Activated CD4-positive, alpha-beta T cell treated with anti-CD3 and anti-CD28 coated beads, Interleukin-2, amount 50 U/mL, for 1 hour (primary cell): Measurements from ENCODE around the gene PNN.
"Not testable (repeated sequence)": the region's sequence is repeated elsewhere in the genome, so short reads cannot be mapped to it uniquely, and the experiment has no call there.

Experiments
- DNase-seq: peaks from one replicate; pipeline ENCODE4 v3.0.0-alpha.2; 2020

The PNN gene

DNA sequence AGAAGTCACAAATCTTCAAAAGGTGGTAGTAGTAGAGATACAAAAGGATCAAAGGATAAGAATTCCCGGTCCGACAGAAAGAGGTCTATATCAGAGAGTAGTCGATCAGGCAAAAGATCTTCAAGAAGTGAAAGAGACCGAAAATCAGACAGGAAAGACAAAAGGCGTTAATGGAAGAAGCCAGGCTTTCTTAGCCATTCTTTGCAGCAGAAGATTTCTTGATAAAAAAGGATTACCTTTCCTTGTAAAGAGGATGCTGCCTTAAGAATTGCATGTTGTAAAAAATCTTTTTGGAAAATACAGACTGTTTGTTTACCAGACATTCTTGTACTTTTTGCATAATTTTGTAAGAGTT is 6.6 kb downstream of the PNN start:
- no peak for DNase-seq

DNA sequence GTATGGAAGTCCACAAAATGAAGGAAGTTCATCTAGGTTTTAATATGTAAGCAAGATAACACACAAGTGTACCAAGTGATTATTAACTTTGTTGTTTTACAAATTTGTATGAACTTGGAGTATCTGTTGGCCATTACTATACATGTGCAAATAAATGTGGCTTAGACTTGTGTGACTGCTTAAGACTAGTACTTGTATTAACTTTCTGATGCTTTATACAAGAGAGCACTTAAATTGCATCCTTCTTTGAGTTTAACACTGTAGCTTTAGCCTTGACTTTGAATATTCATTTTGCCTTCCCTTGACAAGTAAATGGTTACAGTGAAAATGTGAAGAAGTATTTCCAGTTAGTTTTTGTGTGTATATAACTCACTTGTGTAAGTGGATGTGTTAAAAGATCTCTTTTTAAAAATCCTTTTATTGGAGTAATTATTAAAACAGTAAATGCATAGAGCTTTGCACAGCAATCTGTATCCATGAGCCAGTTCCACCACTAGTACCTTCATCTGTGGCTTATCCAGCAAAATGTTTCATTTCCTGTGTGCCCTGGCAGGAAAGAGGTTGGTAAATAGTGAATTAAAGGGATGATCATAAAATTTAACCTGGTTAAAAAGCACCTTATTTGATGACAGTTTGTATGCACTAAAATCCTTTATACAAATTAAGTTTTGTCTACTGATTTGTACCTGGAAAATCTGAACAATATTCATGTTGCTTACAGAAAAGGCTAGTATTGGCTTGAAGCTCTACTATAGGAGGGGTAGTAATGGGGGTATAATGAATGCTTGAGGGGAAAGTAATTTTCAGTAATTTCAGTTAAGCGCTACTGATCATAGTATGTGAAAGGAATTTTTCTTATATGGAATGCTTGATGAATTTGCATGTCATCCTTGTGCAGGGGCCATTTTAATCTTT is 8.0 kb downstream of the PNN start:
- no peak for DNase-seq

DNA sequence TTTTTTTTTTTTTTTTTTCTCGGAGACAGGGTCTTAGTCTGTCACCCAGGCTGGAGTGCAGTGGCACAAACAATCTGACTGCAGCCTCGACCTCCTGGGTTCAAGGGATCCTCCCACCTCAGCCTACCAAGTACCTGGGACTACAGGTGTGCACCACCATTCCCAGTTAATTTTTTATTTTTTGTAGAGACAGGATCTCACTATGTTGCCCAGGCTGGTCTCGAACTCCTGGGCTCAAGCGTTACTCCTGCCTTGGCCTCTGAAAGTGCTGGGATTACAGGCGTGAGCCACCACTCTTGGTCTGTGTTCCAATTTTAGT is 8.6 kb downstream of the PNN start:
- DNase-seq: not testable (repeated sequence)

DNA sequence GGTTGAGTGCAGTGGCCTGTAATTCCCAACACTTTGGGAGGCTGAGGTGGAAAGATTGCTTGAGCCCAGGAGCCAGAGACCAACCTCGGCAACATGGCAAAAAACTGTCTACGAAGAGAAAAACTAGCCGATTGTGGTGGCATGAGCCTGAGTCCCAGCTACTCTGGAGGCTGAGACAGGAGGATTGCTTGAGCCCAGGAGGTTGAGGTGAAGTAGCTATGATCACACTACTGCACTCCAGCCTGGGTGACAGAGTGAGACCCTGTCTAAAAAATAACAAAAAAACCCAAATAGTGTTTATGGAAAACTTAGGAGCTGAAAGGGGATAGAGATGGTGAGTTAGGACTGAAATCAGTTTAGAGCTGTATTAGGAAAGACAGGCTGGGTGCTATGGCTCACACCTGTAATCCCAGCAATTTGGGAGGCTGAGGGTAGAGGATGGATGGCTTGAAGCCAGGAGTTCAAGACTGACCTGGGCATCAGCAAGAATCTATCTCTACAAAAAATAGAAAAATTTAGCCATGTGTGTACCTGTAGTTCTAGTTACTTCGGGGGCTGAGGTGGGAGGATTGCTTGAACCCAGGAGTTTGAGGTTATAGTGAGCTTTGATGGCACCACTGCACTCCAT is 9.7 kb downstream of the PNN start:
- DNase-seq: no peak

DNA sequence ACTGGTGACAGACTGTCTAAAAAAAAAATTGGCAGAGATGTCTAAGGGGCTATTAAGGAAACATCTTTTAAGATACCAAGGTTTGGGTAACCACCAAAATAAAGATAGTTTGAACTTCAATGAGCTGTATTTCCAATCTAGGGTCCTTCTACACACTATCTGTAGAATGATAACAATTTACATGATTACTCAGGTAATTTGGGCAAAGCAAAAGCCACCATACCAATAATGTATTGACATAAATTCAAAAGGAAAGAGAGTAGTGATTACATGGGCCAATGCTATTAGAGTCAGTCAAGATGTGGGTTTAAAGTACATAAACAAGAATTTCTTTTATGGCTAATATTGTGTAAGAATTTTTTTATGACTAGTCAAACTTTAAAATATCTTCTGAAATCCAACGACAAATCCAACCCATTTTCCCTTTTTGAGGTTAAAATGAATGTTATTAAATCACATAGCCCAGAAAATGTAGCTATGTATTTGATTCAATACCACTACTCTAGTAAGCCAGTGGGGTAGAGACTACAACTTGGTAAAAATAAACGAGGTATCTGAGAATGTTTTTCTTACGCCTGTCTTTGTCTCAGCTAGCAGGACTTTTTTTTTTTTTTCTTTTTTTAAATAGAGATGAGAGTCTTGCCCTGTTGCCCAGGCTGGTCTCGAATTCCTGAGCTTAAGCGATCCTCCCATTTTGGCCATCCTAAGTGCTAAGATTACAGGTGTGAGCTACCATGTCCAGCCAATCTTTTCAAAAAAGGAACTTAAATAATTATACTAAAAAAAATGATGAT is 10.4 kb downstream of the PNN start:
- DNase-seq: no peak

DNA sequence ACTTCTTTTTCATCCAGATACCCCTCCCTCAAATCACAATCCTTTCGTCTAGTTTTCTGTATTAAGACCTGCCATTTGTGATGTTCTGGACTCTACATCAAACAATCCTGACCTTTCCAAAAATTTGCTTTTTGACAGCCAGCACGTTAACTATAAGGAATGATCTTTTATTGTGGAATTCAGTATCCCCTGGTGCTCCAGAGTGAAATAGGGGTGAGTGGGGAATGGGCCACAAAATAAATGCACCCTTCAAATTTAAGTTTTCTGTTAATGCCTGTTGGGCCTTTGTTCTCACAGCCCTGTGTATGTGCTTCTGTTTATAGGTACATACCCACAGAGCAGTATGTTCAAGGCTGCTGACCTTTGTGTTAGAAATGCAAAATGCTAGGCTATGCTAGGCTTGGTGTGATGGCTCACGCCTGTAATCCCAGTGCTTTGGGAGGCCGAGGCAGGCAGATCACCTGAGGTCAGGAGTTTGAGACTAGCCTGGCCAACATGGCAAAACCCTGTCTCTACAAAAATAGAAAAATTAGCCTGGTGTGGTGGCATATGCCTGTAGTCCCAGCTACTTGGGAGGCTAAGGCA is 12.0 kb downstream of the PNN start:
- no peak for DNase-seq

DNA sequence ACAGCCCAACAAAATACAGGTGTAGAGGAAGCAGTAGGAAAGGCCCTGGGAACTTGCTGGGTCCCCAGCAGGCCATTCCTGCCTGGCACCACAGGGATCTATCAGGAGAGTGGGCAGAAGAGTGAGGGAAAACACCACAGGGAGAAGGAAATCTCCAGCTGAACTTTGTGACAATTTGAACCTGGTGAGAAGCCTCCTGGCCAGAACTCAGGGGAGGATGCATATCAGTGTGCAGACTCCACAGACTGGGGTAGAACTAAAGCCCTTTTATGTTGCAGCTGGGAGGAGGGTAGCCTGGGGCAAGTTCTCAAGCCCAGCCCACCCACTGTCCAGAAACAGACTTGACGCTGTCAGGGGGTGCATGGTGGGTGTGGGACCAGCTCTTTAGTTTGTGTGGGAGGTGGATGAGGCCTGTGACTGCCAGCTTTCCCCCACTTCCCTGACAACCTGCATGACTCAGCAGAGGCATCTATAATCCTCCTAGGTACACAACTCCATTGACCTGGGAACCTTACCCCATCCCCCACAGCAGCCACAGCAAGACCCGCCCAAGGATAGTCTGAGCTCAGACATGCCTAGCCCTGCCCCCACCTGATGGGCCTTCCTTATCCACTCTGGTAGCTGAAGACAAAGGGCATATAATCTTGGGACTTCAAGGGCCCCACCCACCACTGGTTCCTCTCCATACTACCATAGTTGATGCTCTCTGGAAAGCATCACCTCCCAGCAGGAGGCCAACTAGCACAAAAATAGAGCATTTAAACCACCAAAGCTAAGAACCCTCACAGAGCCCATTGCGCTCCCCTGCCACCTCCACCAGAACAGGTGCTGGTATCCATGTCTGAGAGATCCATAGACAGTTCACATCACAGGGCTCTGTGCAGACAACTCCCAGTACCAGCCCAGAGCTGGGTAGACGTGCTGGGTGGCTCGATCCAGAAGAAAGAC is 28.9 kb downstream of the PNN start:
- no peak for DNase-seq

DNA sequence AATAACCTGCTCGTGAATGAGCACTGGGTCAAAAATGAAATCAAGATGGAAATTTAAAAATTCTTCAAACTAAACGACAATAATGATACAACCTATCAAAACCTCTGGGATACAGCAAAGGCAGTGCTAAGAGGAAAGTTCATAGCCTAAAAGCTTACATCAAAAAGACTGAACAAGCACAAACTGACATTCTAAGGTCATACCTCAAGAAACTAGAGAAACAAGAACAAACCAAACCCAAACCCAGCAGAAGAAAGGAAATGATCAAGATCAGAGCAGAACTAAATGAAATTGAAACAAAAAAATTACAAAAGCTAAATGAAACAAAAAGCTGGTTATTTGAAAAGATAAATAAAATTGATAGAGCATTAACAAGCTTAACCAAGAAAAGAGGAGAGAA is 32.4 kb downstream of the PNN start:
- not testable (repeated sequence) for DNase-seq

DNA sequence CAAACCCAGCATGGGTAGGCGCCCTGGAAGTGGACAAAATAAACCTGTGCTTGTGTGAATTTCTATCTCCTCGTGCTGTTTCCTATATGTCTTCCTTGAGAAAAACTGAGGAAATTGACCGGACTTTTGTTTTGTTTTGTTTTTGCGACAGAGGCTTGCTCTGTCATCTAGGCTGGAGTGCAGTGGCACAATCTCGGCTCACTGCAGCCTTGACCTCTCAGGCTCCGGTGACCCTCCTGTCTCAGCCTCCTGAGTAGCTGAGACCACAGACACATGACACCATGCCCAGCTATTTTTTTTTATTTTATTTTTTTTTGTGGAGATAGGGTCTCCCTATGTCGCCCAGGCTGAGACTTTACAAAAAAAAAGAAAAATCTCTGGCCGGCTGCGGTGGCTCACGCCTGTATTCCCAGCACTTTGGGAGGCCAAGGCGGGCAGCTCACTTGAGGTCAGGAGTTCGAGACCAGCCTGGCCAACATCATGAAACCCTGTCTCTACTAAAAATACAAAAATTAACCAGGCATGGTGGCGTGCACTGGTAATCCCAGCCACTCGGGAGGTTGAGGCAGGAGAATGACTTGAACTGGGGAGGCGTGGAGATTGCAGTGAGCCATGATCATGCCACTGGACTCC is 36.2 kb downstream of the PNN start:
- DNase-seq: no peak

DNA sequence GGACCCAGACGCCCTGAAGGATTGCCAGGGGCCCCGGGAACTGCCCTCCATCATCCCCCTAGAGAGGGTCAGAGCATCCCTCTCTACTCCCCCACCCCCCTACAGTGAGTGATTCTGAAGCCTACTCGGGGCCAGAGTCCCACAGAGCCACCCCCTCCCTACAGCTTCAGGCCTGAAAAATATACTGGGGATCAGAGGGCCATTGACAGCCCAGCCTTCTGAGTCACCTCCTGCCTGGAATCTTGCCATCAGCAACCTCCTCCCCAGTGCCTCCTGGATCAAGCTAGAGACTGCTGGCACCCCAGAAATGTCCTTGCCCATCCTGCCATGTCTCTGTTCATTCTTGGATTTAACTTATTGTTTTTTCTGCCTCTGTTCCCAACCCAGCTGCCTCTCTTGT is 37.0 kb downstream of the PNN start:
- no peak for DNase-seq

DNA sequence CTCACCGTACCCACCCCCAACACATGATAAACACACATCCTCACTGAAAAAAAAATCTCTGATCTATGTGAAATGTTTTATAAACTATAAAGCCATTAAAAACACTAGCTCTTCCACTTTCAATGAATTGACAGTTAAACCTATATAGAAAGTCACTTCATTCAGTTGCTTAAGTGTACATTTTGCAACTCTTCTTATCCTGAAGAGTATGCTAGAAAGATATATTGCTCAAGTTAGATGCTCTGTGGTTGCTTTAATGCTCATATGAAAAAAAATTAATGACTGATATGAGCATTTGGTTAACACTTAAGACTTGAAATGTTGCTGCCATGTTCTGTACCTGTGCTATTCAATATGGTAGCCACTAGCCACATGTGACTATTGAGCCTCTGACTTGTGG is 37.6 kb downstream of the PNN start:
- no peak for DNase-seq

DNA sequence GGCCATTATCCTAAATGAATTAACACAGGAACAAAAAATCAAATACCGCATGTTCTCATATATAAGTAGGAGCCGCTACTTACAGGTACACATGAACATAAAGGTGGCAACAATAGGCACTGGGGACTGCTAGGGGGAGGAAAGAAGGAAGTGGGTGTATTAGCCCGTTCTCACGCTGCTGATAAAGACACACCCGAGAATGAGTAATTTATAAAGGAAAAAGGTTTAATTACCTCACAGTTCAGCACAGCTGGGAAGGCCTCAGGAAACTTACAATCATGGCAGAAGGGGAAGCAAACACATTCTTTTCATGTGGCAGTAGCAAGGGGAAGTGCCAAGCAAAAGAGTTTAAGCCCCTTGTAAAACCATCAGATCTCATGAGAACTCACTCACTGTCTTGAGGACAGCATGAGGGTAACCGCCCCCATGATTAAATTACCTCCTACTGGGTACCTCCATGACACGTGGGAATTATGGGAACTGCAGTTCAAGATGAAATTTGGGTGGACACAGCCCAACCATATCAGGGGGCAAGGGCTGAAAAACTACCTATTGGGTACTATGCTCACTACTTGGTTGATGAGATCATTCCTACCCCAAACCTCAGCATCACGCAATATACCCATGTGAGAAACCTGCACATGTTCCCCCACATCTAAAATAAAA is 42.3 kb downstream of the PNN start:
- DNase-seq: no peak

DNA sequence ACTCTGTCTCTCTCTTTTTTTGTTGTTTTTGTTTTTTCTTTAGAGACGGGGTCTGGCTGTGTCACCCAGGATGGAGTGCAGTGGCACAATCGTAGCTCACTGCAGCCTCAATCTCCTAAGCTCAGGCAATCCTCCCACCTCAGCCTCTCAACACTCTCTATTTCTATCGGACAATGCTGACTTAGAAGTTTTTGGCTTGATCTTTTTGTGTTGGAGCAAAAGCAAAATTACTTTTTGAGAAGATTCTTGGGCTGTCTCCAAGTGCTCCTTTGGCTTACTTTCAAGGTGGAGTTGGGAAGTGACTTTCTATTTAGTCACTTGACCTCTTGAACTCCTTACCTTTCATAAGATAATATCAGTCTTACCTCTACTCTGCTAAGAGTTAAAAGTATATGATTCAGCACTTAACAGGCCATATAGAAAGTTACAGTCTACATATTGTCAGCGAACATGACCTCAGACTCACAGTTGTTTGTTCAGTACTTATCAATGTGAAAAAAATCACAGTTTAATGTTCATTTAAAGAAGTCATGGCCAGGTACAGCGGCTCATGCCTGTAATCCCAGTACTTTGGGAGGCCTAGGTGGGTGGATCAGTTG is 43.2 kb downstream of the PNN start:
- no peak for DNase-seq

DNA sequence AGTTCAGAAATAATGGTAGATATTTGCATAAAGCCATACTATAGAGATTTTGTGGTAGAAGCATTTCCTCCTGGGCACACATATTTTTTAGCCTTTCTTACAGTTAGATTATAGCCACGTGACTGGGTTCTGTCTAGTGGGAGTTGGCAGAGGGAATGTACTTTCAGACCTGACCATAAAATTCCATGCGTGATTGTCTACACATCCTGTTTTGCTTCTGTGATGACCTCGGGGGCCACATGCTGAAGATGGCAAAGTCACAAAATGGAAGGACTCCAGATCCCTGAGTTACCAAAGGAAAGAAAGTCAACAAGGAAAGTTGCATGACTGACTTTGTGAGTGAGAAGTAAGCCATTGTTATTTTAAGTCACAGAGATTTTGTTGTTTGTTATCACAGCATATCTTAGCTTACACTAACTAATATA is 44.0 kb downstream of the PNN start:
- DNase-seq: no peak

DNA sequence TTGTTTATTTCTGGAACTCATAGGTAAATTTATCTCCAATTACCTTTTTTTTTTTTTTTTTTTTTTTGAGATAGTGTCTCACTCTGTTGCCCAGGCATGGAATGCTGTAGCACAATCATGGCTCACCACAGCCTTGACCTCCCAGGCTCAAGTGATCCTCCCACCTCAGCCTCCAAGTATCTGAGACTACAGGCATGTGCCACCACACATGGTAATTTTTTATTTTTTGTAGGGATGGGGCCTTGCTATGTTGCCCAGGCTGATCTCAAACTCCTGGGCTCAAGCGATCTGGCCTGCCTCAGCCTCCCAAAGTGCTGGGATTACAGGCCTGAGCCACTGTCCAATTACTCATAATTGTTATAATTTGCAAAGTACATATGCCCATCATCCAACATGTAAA is 45.4 kb downstream of the PNN start:
- not testable (repeated sequence) for DNase-seq

DNA sequence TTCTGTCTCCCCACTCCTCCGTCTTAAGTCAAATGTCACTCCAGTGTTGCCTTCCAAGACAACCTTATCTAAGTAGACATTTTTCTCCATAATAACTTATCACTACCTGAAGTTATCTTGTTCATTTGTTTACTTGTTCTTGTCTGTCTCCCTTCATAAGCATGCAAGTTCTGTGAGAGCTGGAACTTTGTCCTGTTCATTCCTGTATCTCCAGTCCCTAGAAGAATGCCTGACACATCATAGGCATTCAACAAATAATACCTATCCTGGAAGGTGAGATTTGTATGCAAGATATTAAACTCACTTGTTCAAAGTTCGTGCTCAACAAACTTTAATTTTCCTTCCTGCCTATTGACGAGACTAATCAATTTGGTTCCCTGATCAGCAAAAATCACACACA is 53.0 kb downstream of the PNN start:
- no peak for DNase-seq

DNA sequence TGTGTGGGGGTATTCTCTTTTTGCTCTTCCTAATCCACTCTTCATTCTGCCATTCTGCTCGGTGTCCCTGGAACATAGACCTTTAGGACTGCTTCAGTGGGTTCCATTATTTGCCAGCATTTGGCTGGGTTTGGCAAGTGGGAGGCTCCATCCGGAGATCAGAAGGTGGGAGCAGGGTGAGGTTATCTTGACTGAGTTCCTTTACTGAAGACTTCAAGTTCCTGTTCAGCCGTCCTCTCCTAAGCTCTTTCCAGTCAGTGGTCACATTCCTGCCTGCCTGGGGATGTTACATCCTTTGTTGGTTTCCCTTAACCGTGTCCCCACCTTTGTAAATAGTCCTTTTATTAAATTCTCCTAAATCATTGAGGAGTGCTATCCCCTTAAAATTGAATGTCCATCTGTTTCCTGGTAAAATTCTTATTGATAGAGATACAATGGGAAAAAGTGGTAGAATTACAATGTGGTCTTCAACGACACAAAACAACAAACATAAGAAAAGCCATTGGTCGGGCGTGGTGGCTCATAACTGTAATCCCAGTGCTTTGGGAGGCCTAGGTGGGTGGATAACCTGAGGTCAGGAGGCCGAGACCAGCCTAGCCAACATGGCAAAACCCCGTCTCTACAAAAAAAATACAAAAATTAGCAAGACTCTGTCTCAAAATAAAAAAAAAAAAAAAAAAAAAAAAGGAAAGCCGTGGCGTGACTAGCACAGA is 53.6 kb downstream of the PNN start:
- DNase-seq: no peak

DNA sequence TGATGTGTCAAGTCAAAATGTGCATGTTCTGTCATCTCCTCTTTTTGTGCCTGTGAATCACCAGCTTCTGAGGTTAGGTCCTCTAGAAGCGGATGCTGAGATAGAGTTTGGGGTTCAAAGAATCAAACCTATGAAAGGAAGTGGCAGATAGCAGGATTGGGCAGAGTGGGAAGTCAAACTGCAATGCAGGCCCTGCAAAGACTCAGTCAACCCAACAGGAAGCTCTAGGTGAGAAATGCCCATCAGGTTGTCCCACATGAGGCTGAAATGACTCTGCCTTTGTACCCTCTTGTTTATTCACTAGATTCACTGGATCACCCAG is 54.1 kb downstream of the PNN start:
- DNase-seq: no peak

DNA sequence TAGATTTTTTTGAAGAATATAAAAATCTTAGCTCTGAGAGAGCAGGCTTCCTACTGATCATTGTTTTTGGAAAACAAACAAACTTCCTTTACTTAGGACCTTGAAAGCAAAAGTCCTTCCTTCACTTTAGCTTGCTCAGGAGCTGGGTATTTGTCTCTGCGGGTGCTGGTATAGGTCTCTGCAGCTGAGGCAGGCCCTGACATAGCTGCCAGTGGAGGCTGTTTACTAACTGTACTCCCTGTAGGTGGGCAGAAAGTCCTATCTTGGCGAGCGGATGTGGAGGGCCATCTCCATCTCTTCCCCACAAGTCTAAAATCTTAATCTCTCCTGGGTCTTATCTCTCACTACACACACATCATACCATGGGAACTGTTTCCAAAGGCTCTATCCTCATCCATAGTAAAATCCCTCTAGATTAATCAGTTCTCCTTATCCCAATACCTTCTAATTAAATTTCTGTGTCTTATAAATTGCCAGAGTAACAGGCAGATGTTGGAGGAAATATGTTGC is 54.6 kb downstream of the PNN start:
- no peak for DNase-seq

DNA sequence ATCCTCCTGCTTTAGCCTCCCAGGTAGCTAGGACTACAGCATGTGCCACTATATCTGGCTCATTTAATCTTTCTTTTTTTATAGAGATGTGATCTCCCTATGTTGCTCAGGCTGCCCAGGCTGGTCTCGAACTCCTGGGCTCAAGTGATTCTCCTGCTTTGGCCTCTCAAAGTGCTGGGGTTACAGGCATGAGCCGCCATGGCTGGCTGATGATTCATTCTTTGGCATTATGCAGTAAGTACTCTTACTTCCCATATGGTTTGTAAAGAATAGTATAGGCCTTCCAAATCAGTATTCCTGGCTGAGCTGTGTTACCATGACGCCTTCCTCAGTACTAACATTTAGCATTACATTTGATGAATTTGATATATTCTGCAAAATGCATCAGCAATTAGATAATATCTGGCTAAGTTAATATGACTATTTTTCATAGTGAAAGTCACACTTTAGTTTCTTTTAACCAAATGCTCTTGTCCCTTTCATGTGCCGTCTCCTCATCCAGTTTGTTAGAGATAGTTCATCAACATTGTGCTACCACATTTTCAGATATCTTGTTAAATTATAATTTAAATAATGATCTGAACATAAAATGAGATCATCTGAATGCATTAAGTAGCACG is 55.5 kb downstream of the PNN start:
- DNase-seq: no peak
